ENCODE measurements around the gene RASA3.

RASA3 gene

DNA sequence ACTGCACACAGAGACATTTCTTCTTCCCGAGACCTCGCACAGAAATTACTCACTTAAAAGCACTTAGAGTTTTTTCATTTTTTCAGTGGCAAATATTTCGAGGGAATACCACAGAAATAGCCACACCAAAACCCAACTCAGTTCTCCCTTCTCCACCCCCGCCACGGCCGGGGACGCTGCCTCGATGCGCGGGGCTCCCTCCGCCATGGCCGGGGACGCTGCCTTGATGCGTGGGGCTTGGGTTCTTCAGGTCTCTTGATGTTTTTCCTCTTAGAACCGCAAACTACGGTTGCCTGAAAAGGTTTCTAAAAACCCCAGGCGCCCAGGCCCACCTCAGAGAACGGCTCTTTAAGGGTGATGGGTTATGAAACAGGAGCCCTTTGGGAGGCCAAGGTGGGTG, 71.4 kb downstream of the RASA3 start:
- in situ Hi-C loops (cut with HindIII; ENCODE audit: low sequenced_read_pairs), result no loop called here
- H3K4me3 ChIP-seq (ENCODE audit: low read depth, low read length), result no peak overlapping the region
- DNase-seq (ENCODE audit: low read depth, low spot score), result no peak
- TF ChIP-seq, protein P1, sequence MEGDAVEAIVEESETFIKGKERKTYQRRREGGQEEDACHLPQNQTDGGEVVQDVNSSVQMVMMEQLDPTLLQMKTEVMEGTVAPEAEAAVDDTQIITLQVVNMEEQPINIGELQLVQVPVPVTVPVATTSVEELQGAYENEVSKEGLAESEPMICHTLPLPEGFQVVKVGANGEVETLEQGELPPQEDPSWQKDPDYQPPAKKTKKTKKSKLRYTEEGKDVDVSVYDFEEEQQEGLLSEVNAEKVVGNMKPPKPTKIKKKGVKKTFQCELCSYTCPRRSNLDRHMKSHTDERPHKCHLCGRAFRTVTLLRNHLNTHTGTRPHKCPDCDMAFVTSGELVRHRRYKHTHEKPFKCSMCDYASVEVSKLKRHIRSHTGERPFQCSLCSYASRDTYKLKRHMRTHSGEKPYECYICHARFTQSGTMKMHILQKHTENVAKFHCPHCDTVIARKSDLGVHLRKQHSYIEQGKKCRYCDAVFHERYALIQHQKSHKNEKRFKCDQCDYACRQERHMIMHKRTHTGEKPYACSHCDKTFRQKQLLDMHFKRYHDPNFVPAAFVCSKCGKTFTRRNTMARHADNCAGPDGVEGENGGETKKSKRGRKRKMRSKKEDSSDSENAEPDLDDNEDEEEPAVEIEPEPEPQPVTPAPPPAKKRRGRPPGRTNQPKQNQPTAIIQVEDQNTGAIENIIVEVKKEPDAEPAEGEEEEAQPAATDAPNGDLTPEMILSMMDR (IDR thresholded peaks at IDR 0.05; ENCODE audit: low read depth, low read length), result no peak

DNA sequence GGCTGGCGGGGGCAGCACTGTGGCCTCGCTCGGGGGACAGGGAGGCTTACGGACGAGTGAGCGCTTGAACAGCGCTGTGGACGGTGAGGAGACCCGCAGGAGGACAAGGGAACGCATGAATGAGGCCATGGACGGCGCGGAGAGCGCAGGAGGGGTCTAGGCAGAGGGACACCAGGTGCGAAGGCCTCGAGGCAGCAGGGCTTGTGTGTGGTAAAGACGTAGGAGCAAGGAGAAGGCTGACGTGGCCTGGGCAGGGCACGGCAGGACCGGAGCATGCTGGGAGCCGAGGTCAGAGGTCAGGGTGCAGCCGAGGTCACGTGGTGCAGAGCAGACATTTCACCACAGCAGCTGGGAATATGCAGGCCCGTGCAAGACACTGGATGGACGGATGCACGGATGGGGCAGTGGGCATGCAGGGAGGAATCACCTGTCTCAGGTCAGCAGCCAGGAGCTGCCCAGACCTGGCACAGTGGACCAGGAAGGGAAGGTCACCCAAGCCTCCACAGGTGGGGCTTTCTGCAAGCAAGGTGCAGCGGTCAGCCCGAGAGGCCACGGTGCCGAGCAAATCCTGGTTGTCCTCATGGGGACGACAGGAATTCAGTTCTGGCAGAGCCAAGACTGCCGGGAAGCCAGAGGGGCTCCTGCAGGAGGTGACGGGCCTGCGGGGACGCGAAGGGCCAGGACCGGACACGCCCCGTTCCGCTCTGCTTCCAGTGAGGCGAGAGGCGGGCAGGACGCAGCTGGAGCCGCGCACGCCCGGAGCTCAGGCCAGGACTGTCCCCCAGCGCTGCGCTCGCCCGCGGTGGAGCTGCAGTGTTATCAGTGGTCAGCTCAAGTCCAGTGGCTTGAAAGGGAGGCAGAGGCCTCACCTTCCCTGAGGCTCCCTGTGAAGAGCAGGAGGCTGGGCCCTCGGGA, 72.2 kb downstream of the RASA3 start:
- TF ChIP-seq, protein P1 (IDR thresholded peaks at IDR 0.05; ENCODE audit: low read depth, low read length), result no peak
- no peak for DNase-seq (ENCODE audit: low read depth, low spot score)
- in situ Hi-C loops (cut with HindIII; ENCODE audit: low sequenced_read_pairs), result no loop called here
- no peak overlapping the region for H3K4me3 ChIP-seq (ENCODE audit: low read depth, low read length)

DNA sequence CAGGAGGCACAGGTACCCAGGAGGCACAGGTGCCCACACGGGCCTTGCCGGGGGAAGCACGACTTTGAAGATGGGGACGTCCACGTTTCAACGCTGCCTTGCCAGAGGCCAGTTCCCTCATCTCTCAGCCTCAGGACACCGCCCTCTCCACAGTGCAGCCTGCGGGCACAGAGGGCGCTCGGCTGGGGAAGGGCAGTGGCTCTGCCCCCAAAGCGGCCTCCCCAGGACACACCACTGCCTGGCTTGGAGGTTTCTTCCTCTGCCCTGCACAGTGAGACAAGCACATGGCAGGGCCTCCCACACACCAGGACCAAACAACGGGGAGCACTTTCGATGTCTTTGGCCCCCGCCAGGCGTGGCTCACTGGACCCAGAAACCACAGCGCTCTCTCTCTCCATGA, 73.0 kb downstream of the RASA3 start:
- no peak for DNase-seq (ENCODE audit: low read depth, low spot score)
- in situ Hi-C loops (cut with HindIII; ENCODE audit: low sequenced_read_pairs), result no loop called here
- TF ChIP-seq, protein P1 (IDR thresholded peaks at IDR 0.05; ENCODE audit: low read depth, low read length), result no peak
- no peak overlapping the region for H3K4me3 ChIP-seq (ENCODE audit: low read depth, low read length)

DNA sequence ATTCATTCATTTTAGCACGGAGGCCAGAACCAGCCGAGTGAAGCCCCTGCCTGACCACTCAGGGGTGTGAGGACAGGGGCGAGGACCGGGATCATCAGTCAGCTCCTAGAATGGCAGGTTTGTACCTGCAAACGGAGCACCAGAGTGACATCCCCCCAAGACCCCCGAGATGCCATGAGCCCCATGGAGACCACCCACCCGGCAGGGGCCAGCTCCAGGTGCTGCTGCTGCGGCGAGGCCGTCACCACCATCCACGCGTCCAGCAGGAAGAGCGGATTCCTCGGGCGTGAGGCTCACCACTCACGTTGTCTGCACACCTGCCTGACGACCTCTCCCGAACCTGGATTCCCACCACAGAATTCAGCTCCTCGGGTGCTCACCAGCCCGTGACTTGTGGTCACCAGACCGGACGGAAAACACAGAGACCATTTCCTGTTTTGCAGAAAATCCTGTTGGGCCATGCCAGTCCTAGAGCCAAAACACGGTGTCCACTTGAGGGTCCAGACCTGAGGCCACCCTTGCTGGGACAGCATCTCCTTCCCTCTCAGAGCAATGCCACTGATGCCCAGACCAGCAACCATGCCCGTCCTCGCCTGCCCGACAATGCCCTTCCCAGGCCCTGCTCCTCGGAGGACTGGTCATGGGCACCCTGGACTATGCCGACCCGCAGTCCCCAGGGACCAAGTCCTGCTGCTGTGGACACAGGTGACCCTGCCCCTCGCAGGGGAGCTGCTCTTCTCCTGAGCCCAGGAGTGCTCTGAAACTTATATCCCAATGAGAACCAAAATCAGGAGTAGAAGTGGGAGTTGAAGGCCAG, 74.2 kb downstream of the RASA3 start:
- no peak for DNase-seq (ENCODE audit: low read depth, low spot score)
- no peak overlapping the region for H3K4me3 ChIP-seq (ENCODE audit: low read depth, low read length)
- in situ Hi-C loops (cut with HindIII; ENCODE audit: low sequenced_read_pairs), result no loop called here
- TF ChIP-seq, protein P1 (IDR thresholded peaks at IDR 0.05; ENCODE audit: low read depth, low read length), result no peak

DNA sequence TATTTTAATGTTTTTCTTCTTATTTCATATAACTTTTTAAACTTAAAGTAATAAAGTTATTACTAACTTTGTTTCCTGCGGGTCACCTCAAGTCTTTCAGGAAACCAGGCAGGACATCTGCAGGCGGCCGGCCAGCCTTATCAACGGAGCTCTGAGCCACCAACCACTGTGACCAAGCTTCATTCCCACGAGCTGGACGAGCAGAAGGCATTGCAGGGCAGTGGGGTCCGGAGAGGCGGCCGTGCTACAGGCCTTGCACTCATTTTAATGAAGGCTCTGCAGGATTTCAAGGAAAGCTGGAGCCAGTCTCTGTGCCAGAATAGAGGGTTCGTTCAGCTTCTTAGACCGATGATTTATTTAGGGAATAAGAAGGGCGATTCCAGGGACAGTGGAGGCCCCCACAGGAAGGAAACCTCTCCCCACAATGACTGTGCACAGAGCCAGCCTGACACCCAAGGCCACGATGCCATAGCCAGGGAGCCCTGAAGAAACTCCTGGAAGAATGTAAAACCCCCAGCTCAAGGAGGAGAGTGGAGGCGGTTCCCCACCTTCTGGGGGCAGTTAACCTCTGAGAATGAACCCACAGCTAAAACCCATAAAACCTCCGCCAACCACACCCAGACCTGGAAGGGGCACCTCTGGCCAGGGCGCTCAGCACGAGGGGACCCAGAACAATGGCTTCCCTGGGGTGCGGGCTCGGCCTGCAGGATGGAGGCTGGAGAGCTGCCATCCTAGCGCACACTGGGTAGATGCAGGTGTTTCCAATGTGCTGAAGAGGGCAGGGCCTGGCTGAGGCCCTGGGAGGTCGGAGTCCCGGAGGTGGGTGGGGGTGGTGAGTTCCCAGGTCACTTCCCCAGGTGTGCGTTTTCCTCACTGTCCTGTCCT, 75.0 kb downstream of the RASA3 start:
- DNase-seq (ENCODE audit: low read depth, low spot score), result peak; percentile 15
- H3K4me3 ChIP-seq (ENCODE audit: low read depth, low read length), result no peak overlapping the region
- in situ Hi-C loops (cut with HindIII; ENCODE audit: low sequenced_read_pairs), result no loop called here
- TF ChIP-seq, protein P1 (IDR thresholded peaks at IDR 0.05; ENCODE audit: low read depth, low read length), result no peak

All from astrocyte of the spinal cord (primary cell).